ENCODE results near the gene ZSWIM9.
A peak's percentile ranks its signal among the peaks of the same experiment; 100 is the strongest.
"Not testable (repeated sequence)": the region's sequence is repeated elsewhere in the genome, so short reads cannot be mapped to it uniquely, and the experiment has no call there.

Gene ZSWIM9

DNA sequence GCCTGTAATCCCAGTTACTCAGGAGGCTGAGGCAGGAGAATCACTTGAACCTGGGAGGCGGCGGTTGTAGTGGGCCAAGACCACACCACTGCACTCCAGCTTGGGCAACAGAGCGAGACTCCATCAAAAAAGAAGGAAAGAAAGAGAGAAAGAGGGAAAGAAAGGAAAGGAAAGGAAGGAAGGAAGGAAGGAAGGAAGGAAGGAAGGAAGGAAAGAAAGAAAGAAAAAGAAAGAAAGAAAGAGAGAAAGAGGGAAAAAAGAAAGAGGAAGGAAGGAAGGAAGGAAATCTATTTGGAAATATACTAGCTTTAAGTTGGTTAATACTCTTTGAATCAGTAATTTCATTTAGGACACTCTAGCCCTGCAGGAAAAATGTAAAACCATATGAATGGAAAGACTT is 50.3 kb downstream of the ZSWIM9 start:
- not testable (repeated sequence) for DNase-seq

DNA sequence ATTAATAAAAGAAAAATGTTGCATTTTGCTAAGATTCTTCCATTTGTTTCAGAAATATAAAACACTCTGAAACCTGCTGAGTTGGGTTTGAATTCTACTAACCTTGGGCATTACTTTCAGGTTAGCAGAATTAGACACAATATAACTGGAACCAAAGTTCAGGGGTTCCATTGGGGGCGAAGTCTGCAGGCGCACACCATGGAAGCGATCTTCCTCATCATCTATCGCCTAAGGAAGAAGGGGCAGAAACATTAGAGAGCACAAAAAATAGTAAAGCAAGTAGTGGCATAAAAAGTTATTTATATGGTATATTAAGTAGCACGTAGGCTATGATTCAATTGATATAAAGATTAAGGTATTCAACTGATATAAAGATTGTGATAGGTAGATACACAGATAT is 51.1 kb downstream of the ZSWIM9 start:
- DNase-seq, result no peak

DNA sequence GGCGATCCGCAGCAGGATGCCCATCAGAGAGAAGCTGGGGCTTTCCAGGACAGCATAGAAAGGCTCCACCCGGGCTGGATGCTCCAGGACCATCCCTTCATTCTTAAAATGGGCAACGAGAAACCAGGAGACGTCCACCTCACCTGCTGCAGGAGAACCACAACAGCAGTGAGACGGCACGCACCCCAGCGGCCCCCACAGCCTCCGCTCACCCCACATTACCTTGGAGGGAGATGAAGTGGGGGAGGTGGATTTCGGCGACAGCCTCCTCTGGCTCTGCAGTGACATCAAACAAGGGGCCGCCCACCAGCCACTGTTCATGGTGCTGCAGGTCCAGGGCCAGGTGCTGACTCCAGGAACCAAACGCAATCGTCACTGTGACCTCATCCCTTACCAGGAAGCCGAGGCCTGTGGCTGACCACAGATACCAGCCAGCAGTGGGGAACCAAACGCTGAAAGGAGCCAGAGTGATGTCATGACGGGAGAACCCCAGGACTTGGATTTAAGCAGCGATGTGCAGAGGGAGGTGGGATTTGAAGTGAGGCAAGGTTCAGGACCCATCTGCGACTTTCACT is 60.2 kb downstream of the ZSWIM9 start:
- DNase-seq, result no peak

DNA sequence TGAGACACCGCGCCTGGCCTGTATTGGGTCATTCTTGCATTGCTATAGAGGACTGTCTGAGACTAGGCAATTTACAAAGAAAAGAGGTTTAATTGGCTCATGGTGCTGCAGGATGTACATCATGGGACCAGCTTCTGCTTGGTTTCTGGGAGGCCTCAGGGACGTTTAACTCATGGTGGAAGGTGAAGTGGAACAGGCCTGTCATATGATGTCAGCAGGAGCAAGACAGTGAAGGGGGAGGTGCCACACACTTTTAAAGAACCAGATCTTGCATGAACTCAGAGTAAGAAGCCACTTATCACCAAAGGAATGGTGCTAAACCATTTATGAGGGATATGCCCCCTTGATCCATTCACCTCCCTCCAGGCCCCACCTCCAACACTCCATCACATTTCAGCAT is 66.6 kb downstream of the ZSWIM9 start:
- DNase-seq, result no peak

DNA sequence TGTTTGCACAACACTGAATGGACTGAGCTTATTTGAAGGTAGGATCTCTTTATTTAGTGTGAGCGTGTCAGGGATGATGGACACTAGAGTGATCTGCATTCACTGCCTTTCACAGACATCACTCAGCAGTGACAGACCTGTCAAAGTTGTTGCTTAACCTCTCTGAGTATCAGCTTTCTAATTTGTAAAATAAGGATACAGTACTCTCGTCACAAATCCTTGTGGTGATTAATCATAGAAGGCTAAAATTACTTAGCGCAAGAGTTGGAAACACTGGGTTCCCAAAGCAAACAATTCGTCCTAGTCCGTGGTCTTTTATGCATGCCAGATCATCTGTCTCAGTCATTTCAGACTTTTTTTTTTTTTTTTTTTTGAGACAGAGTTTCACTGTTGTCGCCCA is 68.6 kb downstream of the ZSWIM9 start:
- no peak for DNase-seq

DNA sequence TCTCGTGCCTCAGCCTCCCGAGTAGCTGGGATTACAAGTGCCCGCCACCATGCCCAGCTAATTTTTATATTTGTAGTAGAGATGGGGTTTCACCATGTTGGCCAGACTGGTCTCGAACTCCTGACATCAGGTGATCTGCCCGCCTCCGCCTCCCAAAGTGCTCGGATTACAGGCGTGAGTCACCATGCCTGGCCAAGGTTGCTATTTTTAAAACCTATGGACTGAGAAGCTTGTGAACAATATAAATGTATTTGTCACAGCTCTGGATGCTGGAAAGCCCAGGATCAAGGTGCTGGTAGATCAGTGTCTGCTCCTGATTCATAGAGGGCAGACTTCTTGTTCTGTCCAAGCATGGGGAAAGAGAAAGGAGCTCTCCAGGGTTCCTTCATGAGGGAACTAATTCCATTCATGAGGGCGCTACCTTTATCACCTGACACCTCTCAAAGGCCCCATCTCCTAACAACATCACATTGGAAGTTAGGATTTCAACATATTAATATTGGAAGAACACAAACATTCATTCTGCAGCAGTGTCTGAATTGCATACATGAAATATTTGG is 69.2 kb downstream of the ZSWIM9 start:
- no peak for DNase-seq

DNA sequence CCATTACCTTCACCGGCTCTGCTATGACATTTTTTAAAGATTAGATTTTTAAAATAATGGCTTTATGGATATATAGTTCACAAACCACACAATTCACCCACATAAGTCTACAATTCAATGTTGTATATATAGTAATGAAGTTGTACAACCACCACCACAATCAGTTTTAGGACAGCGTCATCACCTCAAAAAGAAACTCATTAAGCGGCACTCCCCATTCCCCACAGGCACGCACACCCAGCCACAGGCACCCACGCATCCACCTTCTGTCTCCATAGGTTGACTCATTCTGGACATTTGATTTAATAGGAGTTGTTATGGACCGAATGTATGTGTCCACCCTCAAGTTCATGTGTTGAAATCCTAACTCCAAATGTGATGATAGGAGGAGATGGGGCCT is 71.3 kb downstream of the ZSWIM9 start:
- not testable (repeated sequence) for DNase-seq

DNA sequence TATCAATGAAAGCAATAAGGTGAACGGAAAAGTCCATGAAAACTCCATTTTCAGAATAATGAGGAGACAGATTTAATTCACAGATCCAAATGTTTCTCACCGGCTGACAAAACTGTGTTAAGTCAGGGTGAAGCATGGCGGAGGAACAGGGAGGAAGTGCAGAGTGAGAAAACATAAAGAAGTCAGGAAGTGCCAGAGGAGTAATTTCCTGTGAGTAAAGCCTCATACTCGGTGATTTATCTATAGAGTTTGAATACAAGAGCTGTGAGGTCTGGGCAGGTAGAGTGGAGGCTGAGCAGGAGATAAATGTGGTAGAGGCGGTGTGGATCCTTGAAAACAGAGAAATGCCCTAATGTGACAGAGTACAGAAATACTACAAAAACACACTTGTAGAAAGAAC is 73.8 kb downstream of the ZSWIM9 start:
- DNase-seq, result peak; percentile 41 to 56 (median 50)

DNA sequence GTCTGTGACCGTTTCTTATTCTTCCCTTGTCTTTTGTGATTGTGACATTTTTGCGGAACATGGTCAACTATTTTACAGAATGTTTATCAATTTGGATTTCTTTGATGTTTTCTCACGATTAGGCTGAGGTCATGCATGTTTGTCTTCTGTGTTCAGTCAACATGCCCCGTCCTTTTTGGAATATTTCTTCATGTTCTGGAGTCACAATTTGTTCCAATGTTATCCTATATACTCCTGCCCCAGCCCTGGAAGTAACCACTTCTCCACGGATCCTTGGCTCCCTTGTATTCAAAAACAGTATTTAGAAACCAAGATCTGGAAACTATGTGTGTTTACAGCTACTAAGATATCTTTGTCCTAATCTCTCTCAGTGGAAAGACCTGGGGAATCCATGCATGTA is 75.6 kb downstream of the ZSWIM9 start:
- no peak for DNase-seq

DNA sequence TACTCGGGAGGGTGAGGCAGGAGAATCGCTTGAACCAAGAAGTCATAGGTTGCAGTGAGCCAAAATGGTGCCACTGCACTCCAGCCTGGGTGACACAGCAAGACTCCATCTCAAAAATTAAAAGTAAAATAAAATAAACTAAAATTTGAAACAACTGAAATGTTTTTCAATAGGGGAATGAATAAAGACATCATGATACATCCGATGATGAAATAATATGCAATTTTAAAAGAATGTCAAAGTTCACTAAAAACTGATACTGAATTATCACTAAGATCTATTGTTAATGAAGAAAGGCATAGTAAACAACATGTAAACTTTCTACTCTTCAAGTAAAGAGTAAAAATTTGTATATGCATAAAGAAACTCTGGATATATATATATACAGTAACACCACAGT is 76.7 kb downstream of the ZSWIM9 start:
- DNase-seq, result no peak

Measured in suppressor macrophage treated with lipopolysaccharide for 1 hour (primary cell).